HG03439 (cell line): ENCODE results near the gene TTC9.
A peak's percentile ranks its signal among the peaks of the same experiment; 100 is the strongest.

Experiments
- ATAC-seq: cut with Tn5 transposase; IDR thresholded peaks from one replicate; pipeline ENCODE4 v1.9.1; 2021; ENCODE audit warnings: mild to moderate bottlenecking, moderate library complexity; ENCODE audit not compliant: unreplicated experiment

Gene TTC9

GRCh38 chr14:70641548-70642302 lies at the start of gene TTC9:
Gene TTC9 (plus strand): TSS chr14:70641916. CDS start chr14:70642130, 214 bp downstream.
- ATAC-seq, result peak; percentile 27

GRCh38 chr14:70594461-70594860 lies 47.3 kb upstream of the TTC9 start:
- no peak for ATAC-seq

- ATAC-seq, result no peak
Observed at GRCh38 chr14:70595443-70596185, 46.1 kb upstream of the TTC9 start.

- no peak for ATAC-seq
Observed at GRCh38 chr14:70597731-70598130, 44.0 kb upstream of the TTC9 start.

GRCh38 chr14:70599345-70599744 lies 42.4 kb upstream of the TTC9 start:
- no peak for ATAC-seq

GRCh38 chr14:70600382-70601157 lies 41.1 kb upstream of the TTC9 start, which contains the start of gene MED6:
Gene MED6 (minus strand): TSS chr14:70600655. CDS start chr14:70600637, 18 bp downstream.
- ATAC-seq, result peak; percentile 91

GRCh38 chr14:70601162-70601561 lies 40.6 kb upstream of the TTC9 start:
- ATAC-seq, result no peak

- no peak for ATAC-seq
Observed at GRCh38 chr14:70602254-70602653, 39.5 kb upstream of the TTC9 start.

GRCh38 chr14:70611216-70611615 lies 30.5 kb upstream of the TTC9 start:
- no peak for ATAC-seq

- no peak for ATAC-seq
Observed at GRCh38 chr14:70616646-70617045, 25.1 kb upstream of the TTC9 start.

- ATAC-seq, result no peak
Observed at GRCh38 chr14:70618314-70618713, 23.4 kb upstream of the TTC9 start.

- ATAC-seq, result no peak
Observed at GRCh38 chr14:70619708-70620107, 22.0 kb upstream of the TTC9 start.

- ATAC-seq, result no peak
Observed at GRCh38 chr14:70622111-70622712, 19.5 kb upstream of the TTC9 start.

- ATAC-seq, result no peak
Observed at GRCh38 chr14:70624972-70625371, 16.7 kb upstream of the TTC9 start.

GRCh38 chr14:70631948-70632347 lies 9.8 kb upstream of the TTC9 start:
- no peak for ATAC-seq

GRCh38 chr14:70635971-70636595 lies 5.6 kb upstream of the TTC9 start:
- no peak for ATAC-seq

- ATAC-seq, result no peak
Observed at GRCh38 chr14:70638416-70638815, 3.3 kb upstream of the TTC9 start.

GRCh38 chr14:70640938-70641547 lies 673 bp upstream of the TTC9 start:
- peak; percentile 51 for ATAC-seq

- peak; percentile 35 for ATAC-seq
Observed at GRCh38 chr14:70642303-70643235, 853 bp downstream of the TTC9 start.
